ENCODE measurements around the gene PKNOX2.

The PKNOX2 gene

DNA sequence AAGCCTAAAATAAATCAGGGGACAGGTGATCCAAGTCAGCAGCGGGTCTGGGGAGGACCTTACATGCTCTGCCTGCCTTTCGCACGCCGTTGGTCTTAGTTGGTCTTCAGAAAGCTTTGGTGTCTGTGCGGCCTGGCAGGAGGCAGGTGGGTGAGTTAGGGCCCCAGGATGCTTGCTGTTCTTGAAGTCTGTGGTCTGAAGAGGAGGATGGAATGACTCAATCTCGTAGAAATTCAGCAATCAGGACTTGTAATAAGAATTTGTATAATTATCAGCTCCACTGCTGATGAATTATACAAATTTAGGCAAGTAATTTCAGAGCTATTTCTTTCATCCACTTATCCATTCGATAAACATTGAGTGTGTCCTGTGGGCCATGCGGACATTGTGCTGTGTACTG lies 193.0 kb downstream of the PKNOX2 start:
- H3K27ac ChIP-seq, result no peak overlapping the region
- H3K4me3 ChIP-seq (IDR thresholded peaks at IDR 0.05; ENCODE audit: insufficient read depth, low read depth, low read length), result no peak overlapping the region
- H3K9ac ChIP-seq, result no peak overlapping the region
- H3K79me2 ChIP-seq (ENCODE audit: insufficient read depth, low read depth), result no peaks in the 10 kb centered on the region
- no peak overlapping the region for H2AFZ ChIP-seq (ENCODE audit: low read depth)
- no peaks in the 10 kb centered on the region for H3K4me1 ChIP-seq (ENCODE audit: low read depth, poor library complexity, severe bottlenecking)
- TF ChIP-seq, protein P1, sequence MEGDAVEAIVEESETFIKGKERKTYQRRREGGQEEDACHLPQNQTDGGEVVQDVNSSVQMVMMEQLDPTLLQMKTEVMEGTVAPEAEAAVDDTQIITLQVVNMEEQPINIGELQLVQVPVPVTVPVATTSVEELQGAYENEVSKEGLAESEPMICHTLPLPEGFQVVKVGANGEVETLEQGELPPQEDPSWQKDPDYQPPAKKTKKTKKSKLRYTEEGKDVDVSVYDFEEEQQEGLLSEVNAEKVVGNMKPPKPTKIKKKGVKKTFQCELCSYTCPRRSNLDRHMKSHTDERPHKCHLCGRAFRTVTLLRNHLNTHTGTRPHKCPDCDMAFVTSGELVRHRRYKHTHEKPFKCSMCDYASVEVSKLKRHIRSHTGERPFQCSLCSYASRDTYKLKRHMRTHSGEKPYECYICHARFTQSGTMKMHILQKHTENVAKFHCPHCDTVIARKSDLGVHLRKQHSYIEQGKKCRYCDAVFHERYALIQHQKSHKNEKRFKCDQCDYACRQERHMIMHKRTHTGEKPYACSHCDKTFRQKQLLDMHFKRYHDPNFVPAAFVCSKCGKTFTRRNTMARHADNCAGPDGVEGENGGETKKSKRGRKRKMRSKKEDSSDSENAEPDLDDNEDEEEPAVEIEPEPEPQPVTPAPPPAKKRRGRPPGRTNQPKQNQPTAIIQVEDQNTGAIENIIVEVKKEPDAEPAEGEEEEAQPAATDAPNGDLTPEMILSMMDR (conservative IDR thresholded peaks at IDR 0.05; ENCODE audit: low read depth, low read length), result no peak
- H3K36me3 ChIP-seq (ENCODE audit: insufficient read depth), result no peaks in the 10 kb centered on the region
- H4K20me1 ChIP-seq (ENCODE audit: insufficient read depth), result no peaks in the 10 kb centered on the region
- no peak overlapping the region for H3K4me2 ChIP-seq
- no peaks in the 10 kb centered on the region for H3K27me3 ChIP-seq (ENCODE audit: insufficient read depth, low read depth)

- TF ChIP-seq, protein P1 (conservative IDR thresholded peaks at IDR 0.05; ENCODE audit: low read depth, low read length), result no peak
- no peaks in the 10 kb centered on the region for H3K4me1 ChIP-seq (ENCODE audit: low read depth, poor library complexity, severe bottlenecking)
Measured at GRCh38 chr11:125358254-125358840, 193.8 kb downstream of the PKNOX2 start.

GRCh38 chr11:125359130-125359529 lies 194.6 kb downstream of the PKNOX2 start:
- no peaks in the 10 kb centered on the region for H3K79me2 ChIP-seq (ENCODE audit: insufficient read depth, low read depth)
- no peak overlapping the region for H3K27ac ChIP-seq
- no peak overlapping the region for H2AFZ ChIP-seq (ENCODE audit: low read depth)
- H4K20me1 ChIP-seq (ENCODE audit: insufficient read depth), result no peaks in the 10 kb centered on the region
- TF ChIP-seq, protein P1 (conservative IDR thresholded peaks at IDR 0.05; ENCODE audit: low read depth, low read length), result no peak
- H3K4me1 ChIP-seq (ENCODE audit: low read depth, poor library complexity, severe bottlenecking), result no peaks in the 10 kb centered on the region
- no peak overlapping the region for H3K4me2 ChIP-seq
- H3K4me3 ChIP-seq (IDR thresholded peaks at IDR 0.05; ENCODE audit: insufficient read depth, low read depth, low read length), result no peak overlapping the region
- H3K9ac ChIP-seq, result no peak overlapping the region
- H3K36me3 ChIP-seq (ENCODE audit: insufficient read depth), result no peaks in the 10 kb centered on the region
- no peaks in the 10 kb centered on the region for H3K27me3 ChIP-seq (ENCODE audit: insufficient read depth, low read depth)

More at GRCh38 chr11:125358254-125358840, 193.8 kb downstream of the PKNOX2 start:
- no peaks in the 10 kb centered on the region for H4K20me1 ChIP-seq (ENCODE audit: insufficient read depth)
- no peak overlapping the region for H3K27ac ChIP-seq
- no peak overlapping the region for H3K4me3 ChIP-seq (IDR thresholded peaks at IDR 0.05; ENCODE audit: insufficient read depth, low read depth, low read length)
- no peaks in the 10 kb centered on the region for H3K36me3 ChIP-seq (ENCODE audit: insufficient read depth)
- no peak overlapping the region for H3K9ac ChIP-seq
- H3K4me2 ChIP-seq, result no peak overlapping the region
- H3K79me2 ChIP-seq (ENCODE audit: insufficient read depth, low read depth), result no peaks in the 10 kb centered on the region
- no peak overlapping the region for H2AFZ ChIP-seq (ENCODE audit: low read depth)
- no peaks in the 10 kb centered on the region for H3K27me3 ChIP-seq (ENCODE audit: insufficient read depth, low read depth)

- Histone ChIP-seq H3K9ac (no peak overlapping the region), H4K20me1 (ENCODE audit: insufficient read depth) (no peaks in the 10 kb centered on the region), H3K79me2 (ENCODE audit: insufficient read depth, low read depth) (no peaks in the 10 kb centered on the region), H3K27ac (no peak overlapping the region), H3K4me3 (IDR thresholded peaks at IDR 0.05; ENCODE audit: insufficient read depth, low read depth, low read length) (no peak overlapping the region), H3K4me1 (ENCODE audit: low read depth, poor library complexity, severe bottlenecking) (no peaks in the 10 kb centered on the region), H3K27me3 (ENCODE audit: insufficient read depth, low read depth) (no peaks in the 10 kb centered on the region), H3K36me3 (ENCODE audit: insufficient read depth) (no peaks in the 10 kb centered on the region), H2AFZ (ENCODE audit: low read depth) (no peak overlapping the region), H3K4me2 (no peak overlapping the region)
- TF ChIP-seq, protein P1 (conservative IDR thresholded peaks at IDR 0.05; ENCODE audit: low read depth, low read length), result no peak
Measured at GRCh38 chr11:125360066-125360465, 195.5 kb downstream of the PKNOX2 start.
